Smooth muscle cell of trachea (primary cell): Measurements from ENCODE around the gene ADPRM. TPM values are rescaled to one million over a fixed set of nuclear protein-coding genes. Genes with fewer than 3 reads are reported as not detected.

Source experiments
- total RNA-seq: library from RNA; depleted of rRNA; stranded (reverse); fragments of >200 nt; gene quantifications from 2 replicates; pipeline ENCODE4 v1.2.1, GENCODE V29; 2014

Gene ADPRM
- 13.7 and 15.5 TPM in 2 replicates for total RNA-seq

GRCh38 chr17:10697092-10698081, at the start of gene ADPRM, which contains the start of gene SCO1:
Gene ADPRM, plus strand, starts transcription at chr17:10697594. Its CDS starts 7,333 bp downstream, at chr17:10704927.
Gene SCO1, minus strand, starts transcription at chr17:10697533. Its CDS starts 26 bp downstream, at chr17:10697507.

GRCh38 chr17:10657148-10657547, 40.2 kb upstream of the ADPRM start, which contains the start of gene MYH3:
Gene MYH3, minus strand, starts transcription at chr17:10657309. Its CDS starts 2,245 bp downstream, at chr17:10655064.

GRCh38 chr17:10729334-10730193, 32.2 kb downstream of the ADPRM start, which contains the start of gene TMEM220:
Gene TMEM220, minus strand, starts transcription at chr17:10730023. Its CDS starts 172 bp downstream, at chr17:10729851.

Other genes with a start within 250 kb of the ADPRM start
- gene MYH4, start 228.0 kb upstream of the ADPRM start, total RNA-seq: not detected in 2 replicates
- not detected in 2 replicates for gene MYH1, start 179.1 kb upstream of the ADPRM start, total RNA-seq
- under 0.01 TPM in 1 of 2 replicates, not detected in the other for gene MYH2, start 147.9 kb upstream of the ADPRM start, total RNA-seq
- 0.33 and 0.44 TPM in 2 replicates for gene MYH3, start 40.3 kb upstream of the ADPRM start, total RNA-seq
- 22.8 and 39.9 TPM in 2 replicates for gene SCO1, start 61 bp upstream of the ADPRM start, total RNA-seq
- gene TMEM220, start 32.4 kb downstream of the ADPRM start, total RNA-seq: 1.2 and 2.8 TPM in 2 replicates
- gene TMEM238L, start 106.5 kb downstream of the ADPRM start, total RNA-seq: not detected in 2 replicates
- not detected in 2 replicates for gene PIRT, start 140.5 kb downstream of the ADPRM start, total RNA-seq